Esophagus mucosa (tissue), 1 donor: Measurements from ENCODE around the gene PALD1. TPM values are rescaled to one million over a fixed set of nuclear protein-coding genes. Genes with fewer than 3 reads are reported as not detected.
"Not testable (repeated sequence)": the region's sequence is repeated elsewhere in the genome, so short reads cannot be mapped to it uniquely, and the experiment has no call there.

Source experiments
- ATAC-seq: fragments of 200-7000 bp; cut with Tn5 transposase; one replicate; pipeline ENCODE4 v1.9.1; 2020
- total RNA-seq: library from RNA; stranded (reverse); gene quantifications from one replicate; pipeline ENCODE4 v1.2.4, GENCODE V29; 2023
- donor health status: DM: yes; HTN: yes; CAD: no.

The PALD1 gene
- total RNA-seq, 1 donor from 2014 or later: 4.6 TPM

- no peak for ATAC-seq
These were observed 96.9 kb downstream of the PALD1 start for GRCh38 chr10:70575486-70575873.

- ATAC-seq: peak; percentile 46
These were observed 97.6 kb downstream of the PALD1 start for GRCh38 chr10:70575874-70576802.

- ATAC-seq: no peak
These were observed 98.4 kb downstream of the PALD1 start for GRCh38 chr10:70576803-70577517.

- ATAC-seq: peak; percentile 25
These were observed 99.9 kb downstream of the PALD1 start for GRCh38 chr10:70578371-70578947.

- ATAC-seq: no peak
These were observed 100.9 kb downstream of the PALD1 start for GRCh38 chr10:70579234-70580002.

GRCh38 chr10:70581176-70581575, 102.6 kb downstream of the PALD1 start:
- ATAC-seq: not testable (repeated sequence)

- ATAC-seq: no peak
These were observed 104.5 kb downstream of the PALD1 start for GRCh38 chr10:70582793-70583668.

- ATAC-seq: no peak
These were observed 105.1 kb downstream of the PALD1 start for GRCh38 chr10:70583669-70584037.

GRCh38 chr10:70584366-70584765, 105.8 kb downstream of the PALD1 start:
- ATAC-seq: no peak

- no peak for ATAC-seq
These were observed 106.5 kb downstream of the PALD1 start for GRCh38 chr10:70584909-70585544.

GRCh38 chr10:70585578-70586169, 107.1 kb downstream of the PALD1 start:
- ATAC-seq: no peak

GRCh38 chr10:70586348-70586930, 107.9 kb downstream of the PALD1 start:
- ATAC-seq: peak; percentile 17

GRCh38 chr10:70587045-70587658, 108.6 kb downstream of the PALD1 start:
- ATAC-seq: no peak

- no peak for ATAC-seq
These were observed 109.7 kb downstream of the PALD1 start for GRCh38 chr10:70588255-70588654.

- ATAC-seq: no peak
These were observed 110.4 kb downstream of the PALD1 start for GRCh38 chr10:70588859-70589570.

- ATAC-seq: no peak
These were observed 111.4 kb downstream of the PALD1 start for GRCh38 chr10:70589762-70590654.

- ATAC-seq: no peak
These were observed 112.3 kb downstream of the PALD1 start for GRCh38 chr10:70590655-70591416.
